RWPE2 (cell line): ENCODE measurements around the gene ARHGAP8.

ENCODE experiments used
- ATAC-seq: fragments of 200-7000 bp; cut with Tn5 transposase; 3 replicates; pipeline ENCODE4 v1.9.1; 2021; ENCODE audit warnings: low read depth
- DNase-seq: peaks from one replicate; pipeline ENCODE4 v3.0.0-alpha.2; 2020; ENCODE audit warnings: low spot score
- H3K27ac ChIP-seq: fragments of 450-650 bp; 2 replicates; pipeline ENCODE4 v1.5.1; 2017; ENCODE audit warnings: mild to moderate bottlenecking; ENCODE audit not compliant: poor library complexity, severe bottlenecking
- H3K27me3 ChIP-seq: fragments of 250-450 bp; sonication (Bioruptor Pico); 2 replicates; pipeline ENCODE4 v1.5.1; 2021; ENCODE audit warnings: mild to moderate bottlenecking, moderate library complexity; ENCODE audit not compliant: insufficient read depth, poor library complexity, severe bottlenecking
- H3K36me3 ChIP-seq: fragments of 250-450 bp; sonication (Bioruptor Pico); 2 replicates; pipeline ENCODE4 v1.5.1; 2020; ENCODE audit warnings: low read depth, mild to moderate bottlenecking, moderate library complexity
- H3K4me1 ChIP-seq: fragments of 250-450 bp; sonication (Bioruptor Pico); 2 replicates; pipeline ENCODE4 v1.5.1; 2021; ENCODE audit warnings: mild to moderate bottlenecking, moderate library complexity; ENCODE audit not compliant: insufficient read depth, poor library complexity, severe bottlenecking
- H3K4me3 ChIP-seq: fragments of 250-450 bp; sonication (Bioruptor Pico); 2 replicates; pipeline ENCODE4 v1.5.1; 2021; ENCODE audit warnings: mild to moderate bottlenecking, moderate library complexity; ENCODE audit not compliant: severe bottlenecking
- H3K9me3 ChIP-seq: fragments of 250-450 bp; sonication (Bioruptor Pico); 2 replicates; pipeline ENCODE4 v1.5.1; 2021; ENCODE audit warnings: mild to moderate bottlenecking, moderate library complexity; ENCODE audit not compliant: severe bottlenecking
- CTCF ChIP-seq: fragments of 450-650 bp; IDR thresholded peaks from one replicate; pipeline ENCODE4 v1.5.1; 2017; ENCODE audit warnings: mild to moderate bottlenecking, moderate library complexity; ENCODE audit not compliant: poor library complexity, severe bottlenecking

ARHGAP8 gene

GRCh38 chr22:44729391-44730021, 22.9 kb upstream of the ARHGAP8 start:
- Histone ChIP-seq H3K27me3 (no peaks in the 10 kb centered on the region), H3K4me3 (no peak overlapping the region), H3K27ac (no peak overlapping the region), H3K36me3 (no peaks in the 10 kb centered on the region), H3K4me1 (no peaks in the 10 kb centered on the region), H3K9me3 (no peaks in the 10 kb centered on the region)
- no peak for TF ChIP-seq CTCF
- ATAC-seq (no peak), DNase-seq (no peak)

- ATAC-seq (no peak), DNase-seq (no peak)
- no peak for TF ChIP-seq CTCF
- H3K4me1 ChIP-seq = no peaks in the 10 kb centered on the region
- H3K27me3 ChIP-seq = no peaks in the 10 kb centered on the region
- H3K4me3 ChIP-seq = no peak overlapping the region
- no peak overlapping the region for H3K27ac ChIP-seq
- H3K9me3 ChIP-seq = no peaks in the 10 kb centered on the region
- H3K36me3 ChIP-seq = no peaks in the 10 kb centered on the region
Measured at GRCh38 chr22:44730022-44730393, 22.4 kb upstream of the ARHGAP8 start.

- Histone ChIP-seq H3K27me3 (no peaks in the 10 kb centered on the region), H3K4me1 (no peaks in the 10 kb centered on the region), H3K9me3 (no peaks in the 10 kb centered on the region), H3K27ac (no peak overlapping the region), H3K36me3 (no peaks in the 10 kb centered on the region), H3K4me3 (no peak overlapping the region)
- no peak for DNase-seq
- no peak for TF ChIP-seq CTCF
- no peak for ATAC-seq
Measured at GRCh38 chr22:44730490-44731356, 21.7 kb upstream of the ARHGAP8 start.

GRCh38 chr22:44731357-44731970, 20.9 kb upstream of the ARHGAP8 start:
- TF ChIP-seq CTCF = no peak
- H3K4me3 ChIP-seq = no peak overlapping the region
- DNase-seq (no peak), ATAC-seq (no peak)
- no peak overlapping the region for H3K27ac ChIP-seq
- no peaks in the 10 kb centered on the region for H3K4me1 ChIP-seq
- H3K27me3 ChIP-seq = no peaks in the 10 kb centered on the region
- H3K36me3 ChIP-seq = no peaks in the 10 kb centered on the region
- H3K9me3 ChIP-seq = no peaks in the 10 kb centered on the region
